HG02840 (cell line): Measurements from ENCODE around the gene KCNK4.
"Not testable (repeated sequence)": the region's sequence is repeated elsewhere in the genome, so short reads cannot be mapped to it uniquely, and the experiment has no call there.

ENCODE experiments used
- ATAC-seq: cut with Tn5 transposase; IDR thresholded peaks from one replicate; pipeline ENCODE4 v1.9.1; 2021; ENCODE audit warnings: mild to moderate bottlenecking, moderate library complexity, moderate number of reproducible peaks; ENCODE audit not compliant: unreplicated experiment, low FRiP score

Gene KCNK4

GRCh38 chr11:64305691-64306562 lies 14.8 kb downstream of the KCNK4 start:
- ATAC-seq = peak; percentile 20

- ATAC-seq = no peak
These were observed 15.4 kb downstream of the KCNK4 start for GRCh38 chr11:64306563-64306875.

- ATAC-seq = no peak
These were observed 15.9 kb downstream of the KCNK4 start for GRCh38 chr11:64306876-64307622.

- ATAC-seq = not testable (repeated sequence)
These were observed 16.7 kb downstream of the KCNK4 start for GRCh38 chr11:64307795-64308194.

GRCh38 chr11:64312947-64313346 lies 21.8 kb downstream of the KCNK4 start:
- ATAC-seq = no peak

GRCh38 chr11:64313491-64314145 lies 22.5 kb downstream of the KCNK4 start:
- ATAC-seq = no peak

- ATAC-seq = no peak
These were observed 23.2 kb downstream of the KCNK4 start for GRCh38 chr11:64314146-64314804.

GRCh38 chr11:64314805-64315561 lies 23.9 kb downstream of the KCNK4 start:
- no peak for ATAC-seq

- not testable (repeated sequence) for ATAC-seq
These were observed 24.8 kb downstream of the KCNK4 start for GRCh38 chr11:64315667-64316526.

- no peak for ATAC-seq
These were observed 25.7 kb downstream of the KCNK4 start for GRCh38 chr11:64316672-64317324.

GRCh38 chr11:64317325-64317960 lies 26.3 kb downstream of the KCNK4 start, which contains the start of gene TRMT112:
TSS of gene TRMT112 (minus strand) at chr11:64317559. CDS start at chr11:64317526, 33 bp downstream.
- peak; percentile 78 for ATAC-seq

GRCh38 chr11:64317961-64318765 lies 27.1 kb downstream of the KCNK4 start, which contains the start of gene PRDX5:
TSS of gene PRDX5 (plus strand) at chr11:64318121. CDS start at chr11:64318216, 95 bp downstream.
- ATAC-seq = peak; percentile 69

- no peak for ATAC-seq
These were observed 28.0 kb downstream of the KCNK4 start for GRCh38 chr11:64318766-64319761.

GRCh38 chr11:64320556-64320955 lies 29.5 kb downstream of the KCNK4 start:
- no peak for ATAC-seq

GRCh38 chr11:64321026-64321425 lies 29.9 kb downstream of the KCNK4 start:
- no peak for ATAC-seq

- ATAC-seq = no peak
These were observed 30.4 kb downstream of the KCNK4 start for GRCh38 chr11:64321533-64321932.
